Parietal lobe (tissue), 1 donor: Measurements from ENCODE around the gene BHLHE40. TPM values are rescaled to one million over a fixed set of nuclear protein-coding genes. Genes with fewer than 3 reads are reported as not detected.

Experiments used
- total RNA-seq: library from RNA; depleted of rRNA; stranded (reverse); fragments of >200 nt; gene quantifications from one replicate; pipeline ENCODE4 v1.2.3, GENCODE V29; 2014

The BHLHE40 gene
- total RNA-seq, result 5.6 TPM

DNA sequence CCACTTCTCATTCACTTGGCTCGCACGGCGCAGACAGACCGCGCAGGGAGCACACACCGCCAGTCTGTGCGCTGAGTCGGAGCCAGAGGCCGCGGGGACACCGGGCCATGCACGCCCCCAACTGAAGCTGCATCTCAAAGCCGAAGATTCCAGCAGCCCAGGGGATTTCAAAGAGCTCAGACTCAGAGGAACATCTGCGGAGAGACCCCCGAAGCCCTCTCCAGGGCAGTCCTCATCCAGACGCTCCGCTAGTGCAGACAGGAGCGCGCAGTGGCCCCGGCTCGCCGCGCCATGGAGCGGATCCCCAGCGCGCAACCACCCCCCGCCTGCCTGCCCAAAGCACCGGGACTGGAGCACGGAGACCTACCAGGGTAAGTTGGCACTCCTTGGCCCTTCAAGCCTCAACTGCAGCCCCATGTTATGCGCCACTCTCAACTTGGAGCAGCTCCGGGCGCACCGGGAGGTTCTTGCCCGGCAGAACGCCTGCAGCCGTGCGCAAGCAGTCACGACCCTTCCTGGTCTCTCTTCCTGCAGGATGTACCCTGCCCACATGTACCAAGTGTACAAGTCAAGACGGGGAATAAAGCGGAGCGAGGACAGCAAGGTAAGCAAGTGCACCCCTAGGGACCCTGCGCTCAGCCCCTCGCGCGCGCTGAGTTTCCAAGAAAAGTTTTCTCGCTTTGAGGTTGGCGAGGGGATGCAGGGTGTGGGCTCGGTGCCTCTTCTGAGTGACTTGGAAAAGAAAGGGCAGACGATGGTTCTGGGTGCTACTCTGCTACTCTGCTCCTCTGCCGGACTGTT is at the start of gene BHLHE40:
Gene BHLHE40, plus strand, starts transcription at position 10 of the 801 bp plus-strand sequence. Its CDS starts 282 bp downstream, at position 292.

Other genes starting within 250 kb of the BHLHE40 start
- gene ARL8B, start 142.9 kb downstream of the BHLHE40 start, total RNA-seq, result 65.7 TPM
- gene EDEM1, start 208.3 kb downstream of the BHLHE40 start, total RNA-seq, result 16.9 TPM